ENCODE measurements around the gene MYLIP. TPM values are rescaled to one million over a fixed set of nuclear protein-coding genes. Genes with fewer than 3 reads are reported as not detected.

Gene MYLIP
- total RNA-seq, 1 donor from 2014 or later, result 5.7 TPM

GRCh38 chr6:16122197-16122596, 6.7 kb upstream of the MYLIP start:
- no peak for DNase-seq (ENCODE audit: low read depth)
- no peak overlapping the region for H3K4me3 ChIP-seq (ENCODE audit: low read depth, low read length)
- TF ChIP-seq CTCF (conservative IDR thresholded peaks at IDR 0.05; ENCODE audit: low read depth, low read length), result no peak

GRCh38 chr6:16124198-16125180, 4.4 kb upstream of the MYLIP start:
- no peak for TF ChIP-seq CTCF (conservative IDR thresholded peaks at IDR 0.05; ENCODE audit: low read depth, low read length)
- DNase-seq (ENCODE audit: low read depth), result no peak
- H3K4me3 ChIP-seq (ENCODE audit: low read depth, low read length), result no peak overlapping the region

GRCh38 chr6:16126056-16126455, 2.8 kb upstream of the MYLIP start:
- TF ChIP-seq CTCF (conservative IDR thresholded peaks at IDR 0.05; ENCODE audit: low read depth, low read length), result no peak
- no peak overlapping the region for H3K4me3 ChIP-seq (ENCODE audit: low read depth, low read length)
- DNase-seq (ENCODE audit: low read depth), result no peak

- TF ChIP-seq CTCF (conservative IDR thresholded peaks at IDR 0.05; ENCODE audit: low read depth, low read length), result no peak
- DNase-seq (ENCODE audit: low read depth), result no peak
- no peak overlapping the region for H3K4me3 ChIP-seq (ENCODE audit: low read depth, low read length)
These were observed 2.0 kb upstream of the MYLIP start for GRCh38 chr6:16126861-16127260.

GRCh38 chr6:16127471-16127870, 1.4 kb upstream of the MYLIP start:
- no peak for TF ChIP-seq CTCF (conservative IDR thresholded peaks at IDR 0.05; ENCODE audit: low read depth, low read length)
- DNase-seq (ENCODE audit: low read depth), result no peak

GRCh38 chr6:16129623-16130401, 926 bp downstream of the MYLIP start:
- no peak for TF ChIP-seq CTCF (conservative IDR thresholded peaks at IDR 0.05; ENCODE audit: low read depth, low read length)
- no peak for DNase-seq (ENCODE audit: low read depth)
- H3K4me3 ChIP-seq (ENCODE audit: low read depth, low read length), result peak overlapping the region; percentile 89

More at GRCh38 chr6:16127471-16127870, 1.4 kb upstream of the MYLIP start:
- no peak overlapping the region for H3K4me3 ChIP-seq (ENCODE audit: low read depth, low read length)
